Mucosa of rectum (tissue), 2 donors: ENCODE measurements around the gene ZNF740.
"Not testable (repeated sequence)": the region's sequence is repeated elsewhere in the genome, so short reads cannot be mapped to it uniquely, and the experiment has no call there.

ENCODE experiments used
- H3K27ac ChIP-seq, 2 donors: one replicate each; pipeline ENCODE4 v1.7.0; 2013; ENCODE audit warnings: inconsistent platforms in 2 of 2, low read depth in 2 of 2, low read length in 2 of 2
- H3K27me3 ChIP-seq, 2 donors: one replicate each; pipeline ENCODE4 v1.7.0; 2013; ENCODE audit warnings: low read length in 2 of 2; ENCODE audit not compliant: control insufficient read depth in 2 of 2, insufficient read depth in 2 of 2
- H3K36me3 ChIP-seq, 2 donors: one replicate each; pipeline ENCODE4 v1.7.0; 2013; ENCODE audit warnings: low read length in 2 of 2; ENCODE audit not compliant: control insufficient read depth in 2 of 2, insufficient read depth in 2 of 2
- H3K4me1 ChIP-seq, 2 donors: one replicate each; pipeline ENCODE4 v1.7.0; 2013; ENCODE audit warnings: low read length in 2 of 2, mild to moderate bottlenecking in 1 of 2; ENCODE audit not compliant: control insufficient read depth in 2 of 2, insufficient read depth in 2 of 2
- H3K4me3 ChIP-seq, 2 donors: one replicate each; pipeline ENCODE4 v1.7.0; 2013; ENCODE audit warnings: low read length in 2 of 2
- H3K9ac ChIP-seq, 2 donors: one replicate each; pipeline ENCODE4 v1.7.0; 2013; ENCODE audit warnings: low read length in 2 of 2, low read depth in 1 of 2, mild to moderate bottlenecking in 1 of 2
- H3K9me3 ChIP-seq, 2 donors: one replicate each; pipeline ENCODE4 v1.7.0; 2013; ENCODE audit warnings: low read length in 2 of 2; ENCODE audit not compliant: control insufficient read depth in 2 of 2
- donor health status: healthy.
- donor health status: Normal muscosa, but diverticular disease.

Gene ZNF740

GRCh38 chr12:53173085-53173715 is 7.3 kb upstream of the ZNF740 start:
- Histone ChIP-seq H3K27me3 (no peaks in the 10 kb centered on the region), H3K4me1 (peaks cover 5 to 8% of the 10 kb centered on the region in 2 donors), H3K4me3 (no peak overlapping the region), H3K9me3 (no peaks in the 10 kb centered on the region), H3K27ac (no peak overlapping the region), H3K9ac (no peak overlapping the region), H3K36me3 (peaks cover 5% of the 10 kb centered on the region in 2 donors)

GRCh38 chr12:53174881-53175491 is 5.5 kb upstream of the ZNF740 start:
- Histone ChIP-seq H3K9ac (peak overlapping the region; percentile 3 to 41), H3K27ac (peak overlapping the region in 1 of 2 donors; percentile 56), H3K27me3 (no peaks in the 10 kb centered on the region), H3K4me3 (no peak overlapping the region), H3K4me1 (peaks cover 8 to 11% of the 10 kb centered on the region in 2 donors), H3K9me3 (no peaks in the 10 kb centered on the region), H3K36me3 (peaks cover 4% of the 10 kb centered on the region in 2 donors)

GRCh38 chr12:53176750-53177149 is 3.8 kb upstream of the ZNF740 start:
- Histone ChIP-seq H3K36me3 (peaks cover 0 to under 1% of the 10 kb centered on the region in 2 donors), H3K9ac (no peak overlapping the region), H3K9me3 (no peaks in the 10 kb centered on the region), H3K4me3 (no peak overlapping the region), H3K27ac (no peak overlapping the region), H3K4me1 (peaks cover 14 to 17% of the 10 kb centered on the region in 2 donors), H3K27me3 (no peaks in the 10 kb centered on the region)

- H3K9me3 ChIP-seq, H3K36me3 ChIP-seq, H3K27ac ChIP-seq, H3K9ac ChIP-seq, H3K27me3 ChIP-seq, H3K4me3 ChIP-seq: not testable (repeated sequence)
- H3K4me1 ChIP-seq: peaks cover 21 to 24% of the 10 kb centered on the region in 2 donors
Observed at GRCh38 chr12:53177447-53177846, 3.1 kb upstream of the ZNF740 start.

- H3K27me3 ChIP-seq, H3K4me3 ChIP-seq, H3K9me3 ChIP-seq, H3K27ac ChIP-seq, H3K9ac ChIP-seq: not testable (repeated sequence)
- peaks cover 26 to 31% of the 10 kb centered on the region in 2 donors for H3K4me1 ChIP-seq
- H3K36me3 ChIP-seq: peaks cover 8 to 12% of the 10 kb centered on the region in 2 donors
Observed at GRCh38 chr12:53178803-53179202, 1.7 kb upstream of the ZNF740 start.

- Histone ChIP-seq H3K9ac (peak overlapping the region; percentile 89 to 91), H3K27me3 (no peaks in the 10 kb centered on the region), H3K27ac (peak overlapping the region; percentile 94 to 96), H3K4me1 (peaks cover 26 to 31% of the 10 kb centered on the region in 2 donors), H3K9me3 (no peaks in the 10 kb centered on the region), H3K4me3 (peak overlapping the region; percentile 90 to 92), H3K36me3 (peaks cover 13 to 18% of the 10 kb centered on the region in 2 donors)
Observed at GRCh38 chr12:53179687-53180219, 769 bp upstream of the ZNF740 start.

GRCh38 chr12:53180931-53181645 is 566 bp downstream of the ZNF740 start:
- Histone ChIP-seq H3K9me3 (no peaks in the 10 kb centered on the region), H3K9ac (peak overlapping the region; percentile 79 to 91), H3K4me1 (peaks cover 21 to 24% of the 10 kb centered on the region in 2 donors), H3K27me3 (no peaks in the 10 kb centered on the region), H3K27ac (peak overlapping the region; percentile 94 to 96), H3K4me3 (peak overlapping the region; percentile 87 to 92), H3K36me3 (peaks cover 27 to 31% of the 10 kb centered on the region in 2 donors)

GRCh38 chr12:53181935-53182334 is 1.4 kb downstream of the ZNF740 start:
- Histone ChIP-seq H3K4me3 (peak overlapping the region; percentile 52 to 87), H3K36me3 (peaks cover 35 to 40% of the 10 kb centered on the region in 2 donors), H3K27ac (peak overlapping the region in 1 of 2 donors; percentile 96), H3K27me3 (no peaks in the 10 kb centered on the region), H3K9me3 (no peaks in the 10 kb centered on the region), H3K4me1 (peaks cover 21 to 24% of the 10 kb centered on the region in 2 donors), H3K9ac (peak overlapping the region; percentile 17 to 91)

- H3K36me3 ChIP-seq: peaks cover 45 to 49% of the 10 kb centered on the region in 2 donors
- peak overlapping the region in 1 of 2 donors; percentile 1 for H3K27ac ChIP-seq
- no peaks in the 10 kb centered on the region for H3K27me3 ChIP-seq
- H3K4me1 ChIP-seq: peaks cover 21 to 24% of the 10 kb centered on the region in 2 donors
- peak overlapping the region; percentile 37 to 87 for H3K4me3 ChIP-seq
- no peak overlapping the region for H3K9ac ChIP-seq
- H3K9me3 ChIP-seq: no peaks in the 10 kb centered on the region
Observed at GRCh38 chr12:53182903-53183302, 2.4 kb downstream of the ZNF740 start.

- no peak overlapping the region for H3K4me3 ChIP-seq
- H3K27ac ChIP-seq: no peak overlapping the region
- H3K9me3 ChIP-seq: no peaks in the 10 kb centered on the region
- peaks cover 54 to 59% of the 10 kb centered on the region in 2 donors for H3K36me3 ChIP-seq
- no peak overlapping the region for H3K9ac ChIP-seq
- no peaks in the 10 kb centered on the region for H3K27me3 ChIP-seq
- H3K4me1 ChIP-seq: peaks cover 18 to 22% of the 10 kb centered on the region in 2 donors
Observed at GRCh38 chr12:53184828-53185227, 4.3 kb downstream of the ZNF740 start.
